GM12875 (cell line): ENCODE data around the gene PDZD8.

ENCODE experiments used
- H3K4me3 ChIP-seq: one replicate; pipeline ENCODE4 v1.5.1; 2011; ENCODE audit warnings: low read depth, low read length, control low read depth
- CTCF ChIP-seq: IDR thresholded peaks from 2 replicates; pipeline ENCODE4 v1.5.1; 2011; ENCODE audit warnings: low read depth, mild to moderate bottlenecking, control low read depth, inconsistent platforms, low read length, moderate library complexity, borderline replicate concordance; ENCODE audit not compliant: insufficient read depth

PDZD8 gene

GRCh38 chr10:117417196-117417595, 42.0 kb upstream of the PDZD8 start:
- H3K4me3 ChIP-seq = no peak overlapping the region

GRCh38 chr10:117413928-117414618, 38.8 kb upstream of the PDZD8 start:
- H3K4me3 ChIP-seq = no peak overlapping the region
- TF ChIP-seq CTCF = no peak

More at GRCh38 chr10:117417196-117417595, 42.0 kb upstream of the PDZD8 start:
- TF ChIP-seq CTCF = no peak

GRCh38 chr10:117412469-117413010, 37.3 kb upstream of the PDZD8 start:
- TF ChIP-seq CTCF = no peak
- no peak overlapping the region for H3K4me3 ChIP-seq

GRCh38 chr10:117411479-117412399, 36.5 kb upstream of the PDZD8 start:
- H3K4me3 ChIP-seq = no peak overlapping the region
- no peak for TF ChIP-seq CTCF

GRCh38 chr10:117410557-117410956, 35.3 kb upstream of the PDZD8 start:
- no peak overlapping the region for H3K4me3 ChIP-seq
- TF ChIP-seq CTCF = no peak

GRCh38 chr10:117409549-117410305, 34.5 kb upstream of the PDZD8 start:
- H3K4me3 ChIP-seq = no peak overlapping the region
- no peak for TF ChIP-seq CTCF
